GM18519 (cell line): ENCODE results near the gene ZG16.

ENCODE experiments used
- ATAC-seq: cut with Tn5 transposase; IDR thresholded peaks from one replicate; pipeline ENCODE4 v1.9.1; 2021; ENCODE audit warnings: mild to moderate bottlenecking, moderate library complexity; ENCODE audit not compliant: unreplicated experiment, low FRiP score

Gene ZG16

DNA sequence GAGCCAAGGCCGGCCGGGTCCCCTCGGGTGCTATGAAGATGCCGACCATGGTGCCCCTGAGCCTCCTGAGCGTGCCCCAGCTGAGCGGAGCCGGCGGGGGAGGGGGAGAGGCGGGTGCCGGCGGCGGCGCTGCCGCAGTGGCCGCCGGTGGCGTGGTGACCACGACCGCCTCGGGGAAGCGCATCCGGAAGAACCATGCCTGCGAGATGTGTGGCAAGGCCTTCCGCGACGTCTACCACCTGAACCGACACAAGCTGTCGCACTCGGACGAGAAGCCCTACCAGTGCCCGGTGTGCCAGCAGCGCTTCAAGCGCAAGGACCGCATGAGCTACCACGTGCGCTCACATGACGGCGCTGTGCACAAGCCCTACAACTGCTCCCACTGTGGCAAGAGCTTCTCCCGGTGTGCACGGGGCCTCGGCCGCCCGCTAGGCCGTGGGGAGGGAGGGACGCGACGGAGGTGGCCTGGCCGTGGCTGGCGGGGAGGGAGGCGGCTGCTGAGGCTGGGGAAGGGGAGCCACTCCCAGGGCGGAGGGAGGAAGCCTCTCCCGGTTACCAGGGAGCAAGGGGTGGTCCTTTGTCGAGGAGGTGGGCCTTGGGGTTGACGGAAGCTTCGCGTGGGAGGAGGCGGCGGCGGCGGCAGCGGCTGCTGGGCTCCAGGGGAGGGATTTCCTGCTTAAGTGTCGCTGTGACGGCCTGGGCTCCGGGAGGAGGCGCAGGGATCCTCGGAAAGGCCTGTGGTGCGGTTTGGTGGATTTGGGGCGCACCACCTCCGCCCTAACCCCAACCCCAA, 29.6 kb downstream of the ZG16 start:
- no peak for ATAC-seq

DNA sequence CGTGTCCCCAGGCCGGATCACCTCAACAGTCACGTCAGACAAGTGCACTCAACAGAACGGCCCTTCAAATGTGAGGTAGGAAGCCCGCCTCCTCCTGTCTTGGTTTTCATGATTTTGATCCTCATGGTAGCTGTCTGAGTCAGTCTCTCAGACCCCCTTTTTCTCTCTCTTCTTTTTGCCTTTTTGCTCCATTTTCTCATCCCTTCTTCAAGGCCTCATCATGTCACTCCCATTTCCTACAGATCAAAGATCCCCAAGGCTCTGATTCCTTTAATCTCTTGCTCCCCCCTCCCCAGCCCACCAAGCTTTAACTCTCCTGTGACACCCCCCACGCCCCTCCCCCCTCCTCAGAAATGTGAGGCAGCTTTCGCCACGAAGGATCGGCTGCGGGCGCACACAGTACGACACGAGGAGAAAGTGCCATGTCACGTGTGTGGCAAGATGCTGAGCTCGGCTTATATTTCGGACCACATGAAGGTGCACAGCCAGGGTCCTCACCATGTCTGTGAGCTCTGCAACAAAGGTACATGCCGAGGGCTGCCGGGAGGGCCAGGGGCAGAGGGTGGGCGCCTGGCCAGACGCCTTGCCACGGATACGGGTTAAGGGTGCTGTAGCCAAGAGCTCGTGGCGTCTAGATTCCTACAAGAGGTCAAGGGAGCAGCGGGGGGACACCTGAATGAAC, 30.3 kb downstream of the ZG16 start:
- ATAC-seq, result no peak

GRCh38 chr16:29809031-29809747, 31.1 kb downstream of the ZG16 start:
- no peak for ATAC-seq

DNA sequence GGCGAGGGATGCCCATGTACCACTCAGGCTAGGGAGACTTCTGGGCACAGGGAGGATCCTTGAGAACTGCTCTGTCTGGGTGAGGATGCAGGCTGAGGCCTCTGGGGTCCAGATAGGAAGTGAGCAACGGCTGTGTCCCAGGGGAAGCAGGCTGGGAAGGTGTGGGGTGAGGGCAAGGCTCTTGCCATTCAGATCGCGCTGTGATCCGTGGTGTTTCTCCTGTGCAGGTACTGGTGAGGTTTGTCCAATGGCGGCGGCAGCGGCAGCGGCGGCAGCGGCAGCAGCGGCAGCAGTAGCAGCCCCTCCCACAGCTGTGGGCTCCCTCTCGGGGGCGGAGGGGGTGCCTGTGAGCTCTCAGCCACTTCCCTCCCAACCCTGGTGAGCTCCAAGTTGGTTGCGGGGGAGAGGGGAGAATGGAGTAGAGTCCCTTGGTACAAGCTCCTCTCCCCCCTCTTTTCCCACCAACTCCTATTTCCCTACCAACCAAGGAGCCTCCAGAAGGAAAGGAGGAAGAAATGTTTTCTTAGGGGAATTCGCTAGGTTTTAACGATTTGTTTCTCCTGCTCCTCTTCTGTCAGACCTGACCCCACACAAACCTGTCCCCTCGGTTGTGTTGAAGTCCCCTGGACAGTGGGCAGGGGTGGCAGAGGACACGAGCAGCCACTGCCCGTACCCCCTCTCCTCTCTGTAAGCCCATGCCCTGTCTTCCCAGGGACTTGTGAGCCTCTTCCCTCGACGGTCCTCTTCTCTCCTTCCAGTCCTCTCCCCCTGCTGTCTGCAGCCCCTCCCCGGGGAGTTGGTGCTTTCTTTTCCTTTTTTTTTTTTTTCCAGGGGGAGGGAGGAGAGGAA, 32.0 kb downstream of the ZG16 start:
- no peak for ATAC-seq

DNA sequence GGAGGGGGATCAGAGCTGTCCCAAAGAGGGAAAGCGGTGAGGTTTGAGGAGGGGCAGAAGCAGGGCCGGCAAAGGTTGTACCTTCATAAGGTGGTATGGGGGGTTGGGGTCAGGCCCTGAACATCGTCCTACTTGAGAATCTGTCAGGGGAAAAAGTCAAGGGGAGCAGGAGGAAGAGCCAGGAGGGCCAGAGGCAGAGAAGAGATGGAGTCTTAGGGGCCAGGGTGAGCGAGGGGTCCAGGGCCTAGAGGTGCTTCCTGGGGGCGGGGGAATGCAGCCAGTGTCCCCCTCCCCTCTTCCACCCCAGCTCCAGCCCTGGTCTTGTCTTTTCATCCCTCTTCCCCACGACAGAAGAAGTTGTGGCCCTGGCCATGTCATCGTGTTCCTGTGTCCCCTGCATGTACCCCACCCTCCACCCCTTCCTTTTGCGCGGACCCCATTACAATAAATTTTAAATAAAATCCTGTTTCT, 32.7 kb downstream of the ZG16 start:
- no peak for ATAC-seq

- ATAC-seq, result no peak
These were observed 33.3 kb downstream of the ZG16 start for GRCh38 chr16:29811170-29811895.

- no peak for ATAC-seq
These were observed 34.0 kb downstream of the ZG16 start, which contains the start of gene PRRT2 for GRCh38 chr16:29811896-29812665. Gene PRRT2, plus strand, starts transcription at chr16:29812193. Its CDS starts 862 bp downstream, at chr16:29813055.

DNA sequence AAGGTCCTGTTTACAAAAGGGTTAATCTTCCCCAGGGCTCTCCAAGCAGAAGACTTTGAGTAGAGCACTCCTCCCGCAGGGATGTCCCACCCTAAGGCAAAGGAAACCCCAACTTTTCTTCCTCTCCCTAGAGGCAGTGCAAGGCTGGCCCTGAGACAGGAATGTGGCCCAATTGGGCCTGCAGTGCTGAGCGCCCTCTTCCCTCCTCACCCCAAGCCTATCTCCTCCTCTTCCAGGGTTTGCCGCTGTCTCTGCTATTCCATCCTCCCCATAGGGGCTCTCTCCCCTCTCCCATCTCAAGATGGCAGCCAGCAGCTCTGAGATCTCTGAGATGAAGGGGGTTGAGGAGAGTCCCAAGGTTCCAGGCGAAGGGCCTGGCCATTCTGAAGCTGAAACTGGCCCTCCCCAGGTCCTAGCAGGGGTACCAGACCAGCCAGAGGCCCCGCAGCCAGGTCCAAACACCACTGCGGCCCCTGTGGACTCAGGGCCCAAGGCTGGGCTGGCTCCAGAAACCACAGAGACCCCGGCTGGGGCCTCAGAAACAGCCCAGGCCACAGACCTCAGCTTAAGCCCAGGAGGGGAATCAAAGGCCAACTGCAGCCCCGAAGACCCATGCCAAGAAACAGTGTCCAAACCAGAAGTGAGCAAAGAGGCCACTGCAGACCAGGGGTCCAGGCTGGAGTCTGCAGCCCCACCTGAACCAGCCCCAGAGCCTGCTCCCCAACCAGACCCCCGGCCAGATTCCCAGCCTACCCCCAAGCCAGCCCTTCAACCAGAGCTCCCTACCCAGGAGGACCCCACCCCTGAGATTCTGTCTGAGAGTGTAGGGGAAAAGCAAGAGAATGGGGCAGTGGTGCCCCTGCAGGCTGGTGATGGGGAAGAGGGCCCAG, 34.9 kb downstream of the ZG16 start:
- no peak for ATAC-seq

GRCh38 chr16:29813644-29814562, 35.8 kb downstream of the ZG16 start:
- no peak for ATAC-seq

GRCh38 chr16:29814592-29814991, 36.5 kb downstream of the ZG16 start:
- ATAC-seq, result no peak

DNA sequence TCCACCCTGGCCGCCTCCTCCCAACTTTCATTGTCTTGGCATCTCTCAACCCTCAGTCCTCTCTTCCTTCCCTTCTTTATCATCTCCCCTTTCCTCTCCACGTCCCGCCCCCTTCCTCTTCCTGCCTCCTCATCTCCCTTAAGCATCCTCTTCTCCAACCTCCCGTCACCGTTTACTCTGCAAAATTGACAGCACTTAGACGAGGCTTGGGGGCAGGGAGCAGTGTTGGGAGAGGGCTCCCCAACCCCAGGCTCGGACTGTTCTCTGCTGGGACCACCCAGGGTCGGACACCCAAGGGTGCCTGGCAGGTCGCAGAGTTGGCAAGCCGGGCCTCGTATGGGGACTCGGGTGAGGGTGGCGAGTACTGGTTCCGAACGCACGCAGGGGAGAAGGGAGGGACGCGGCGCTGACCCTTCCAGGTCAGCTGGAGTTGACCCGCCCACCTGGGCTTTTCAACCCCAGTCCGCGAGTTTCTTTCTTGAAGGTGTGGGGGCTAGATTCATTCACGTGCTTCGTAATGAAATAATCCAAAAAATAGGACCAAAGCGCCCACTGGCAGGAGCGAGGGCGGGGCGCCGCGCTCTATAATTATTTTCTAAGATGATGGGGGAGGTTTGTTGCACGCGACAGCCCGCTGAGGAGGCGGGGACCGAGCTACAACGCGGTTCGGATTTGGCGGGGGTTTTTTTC, 37.1 kb downstream of the ZG16 start:
- no peak for ATAC-seq

DNA sequence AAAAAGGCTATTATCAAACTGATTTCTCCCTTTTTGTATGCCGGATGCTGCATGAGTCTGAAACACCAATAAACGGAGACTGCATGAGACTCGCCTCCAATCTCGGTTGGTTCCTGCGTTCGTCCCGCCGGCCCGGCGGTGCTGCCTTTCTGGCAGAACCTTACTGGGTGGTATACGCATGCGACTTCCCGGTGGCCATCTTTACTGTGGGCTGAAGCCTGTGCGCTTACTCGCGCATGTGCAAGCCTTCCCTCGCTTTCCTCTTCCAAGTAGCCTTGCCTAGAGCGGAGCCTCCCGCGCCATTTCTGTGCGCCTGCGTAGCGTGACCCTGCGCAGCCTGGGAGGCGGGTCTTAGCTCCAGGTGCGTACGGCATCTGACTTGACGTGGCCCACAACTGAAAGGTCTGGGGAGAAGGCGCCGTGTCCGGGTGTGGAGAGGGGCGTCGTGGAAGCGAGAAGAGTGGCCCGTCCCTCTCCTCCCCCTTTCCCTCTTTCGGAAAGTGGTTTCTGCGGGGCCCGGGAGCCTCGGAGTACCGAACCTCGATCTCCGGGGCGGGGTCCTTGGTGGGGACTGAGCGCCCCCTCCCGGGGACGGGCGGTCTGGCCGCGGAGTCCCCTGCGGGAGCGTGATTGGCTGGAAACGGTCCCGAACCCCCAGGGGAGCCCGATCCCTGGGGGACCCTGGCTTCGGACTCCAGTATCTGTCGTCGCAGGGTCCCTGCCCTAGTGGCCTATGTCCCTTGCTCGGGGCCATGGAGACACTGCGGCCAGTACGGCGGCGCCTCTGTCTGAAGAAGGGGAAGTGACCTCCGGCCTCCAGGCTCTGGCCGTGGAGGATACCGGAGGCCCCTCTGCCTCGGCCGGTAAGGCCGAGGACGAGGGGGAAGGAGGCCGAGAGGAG, 38.0 kb downstream of the ZG16 start, which contains the start of gene PAGR1:
TSS of gene PAGR1 (plus strand) at position 360 of the 901 bp plus-strand sequence. CDS start at position 734, 374 bp downstream.
- ATAC-seq, result peak; percentile 50

DNA sequence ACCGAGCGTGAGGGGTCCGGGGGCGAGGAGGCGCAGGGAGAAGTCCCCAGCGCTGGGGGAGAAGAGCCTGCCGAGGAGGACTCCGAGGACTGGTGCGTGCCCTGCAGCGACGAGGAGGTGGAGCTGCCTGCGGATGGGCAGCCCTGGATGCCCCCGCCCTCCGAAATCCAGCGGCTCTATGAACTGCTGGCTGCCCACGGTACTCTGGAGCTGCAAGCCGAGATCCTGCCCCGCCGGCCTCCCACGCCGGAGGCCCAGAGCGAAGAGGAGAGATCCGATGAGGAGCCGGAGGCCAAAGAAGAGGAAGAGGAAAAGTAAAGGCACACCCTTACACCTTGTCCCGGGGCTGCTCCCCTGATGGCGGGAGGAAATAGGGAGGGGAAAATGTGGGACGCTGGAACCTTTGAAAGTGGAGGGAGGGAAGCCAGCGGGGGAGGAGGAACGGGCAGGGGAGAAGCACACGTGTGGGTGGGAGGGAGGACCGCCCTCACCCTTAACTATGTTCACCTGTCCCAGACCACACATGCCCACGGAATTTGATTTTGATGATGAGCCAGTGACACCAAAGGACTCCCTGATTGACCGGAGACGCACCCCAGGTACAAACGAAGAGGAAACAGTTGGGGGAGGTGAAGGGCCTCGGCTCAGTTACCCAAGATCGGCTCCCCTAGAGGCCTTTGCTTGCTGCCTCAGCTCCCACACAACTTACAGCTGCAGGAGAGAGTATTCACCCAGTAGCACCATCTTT, 38.8 kb downstream of the ZG16 start:
- ATAC-seq, result no peak

DNA sequence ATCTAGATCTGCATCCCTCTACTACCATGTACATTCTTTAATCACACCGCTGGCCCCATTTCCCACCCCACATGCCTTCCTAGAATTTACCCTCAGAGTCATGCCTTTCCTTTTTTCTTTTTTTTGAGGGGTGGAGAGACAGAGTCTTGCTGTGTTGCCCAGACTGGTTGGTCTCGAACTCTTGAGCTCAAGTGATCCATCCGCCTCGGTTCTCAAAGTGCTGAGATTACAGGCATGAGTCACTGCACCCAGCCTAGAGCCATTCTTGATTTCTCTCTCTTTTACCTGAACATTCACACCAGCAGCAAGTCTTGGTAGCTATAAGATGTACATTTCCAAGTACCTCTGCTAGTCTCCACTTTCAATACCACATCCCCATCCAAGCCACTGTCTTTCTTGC, 40.0 kb downstream of the ZG16 start:
- no peak for ATAC-seq
